OCI-M1 (cell line): Measurements from ENCODE around the gene ARHGAP42.
"Not testable (repeated sequence)": the region's sequence is repeated elsewhere in the genome, so short reads cannot be mapped to it uniquely, and the experiment has no call there.

Experiments
- DNase-seq: peaks from one replicate; lab custom pipeline; 2025; lab: John Stamatoyannopoulos, UW

ARHGAP42 gene

GRCh38 chr11:100719809-100720221 lies 32.7 kb downstream of the ARHGAP42 start:
- DNase-seq, result no peak

- DNase-seq, result no peak
These were observed 39.6 kb downstream of the ARHGAP42 start for GRCh38 chr11:100726680-100727079.

- no peak for DNase-seq
These were observed 40.3 kb downstream of the ARHGAP42 start for GRCh38 chr11:100727410-100727809.

- no peak for DNase-seq
These were observed 43.2 kb downstream of the ARHGAP42 start for GRCh38 chr11:100730266-100730665.

- no peak for DNase-seq
These were observed 44.4 kb downstream of the ARHGAP42 start for GRCh38 chr11:100731471-100731870.

GRCh38 chr11:100732949-100733348 lies 45.9 kb downstream of the ARHGAP42 start:
- DNase-seq, result no peak

- no peak for DNase-seq
These were observed 47.8 kb downstream of the ARHGAP42 start for GRCh38 chr11:100734743-100735527.

GRCh38 chr11:100735949-100736675 lies 49.0 kb downstream of the ARHGAP42 start:
- DNase-seq, result no peak

- DNase-seq, result no peak
These were observed 51.7 kb downstream of the ARHGAP42 start for GRCh38 chr11:100738701-100739270.

- no peak for DNase-seq
These were observed 52.6 kb downstream of the ARHGAP42 start for GRCh38 chr11:100739666-100740065.

GRCh38 chr11:100740440-100740839 lies 53.4 kb downstream of the ARHGAP42 start:
- no peak for DNase-seq

GRCh38 chr11:100741866-100742625 lies 55.0 kb downstream of the ARHGAP42 start:
- DNase-seq, result no peak

- DNase-seq, result no peak
These were observed 59.4 kb downstream of the ARHGAP42 start for GRCh38 chr11:100746448-100746847.

GRCh38 chr11:100748153-100748552 lies 61.1 kb downstream of the ARHGAP42 start:
- no peak for DNase-seq

- DNase-seq, result not testable (repeated sequence)
These were observed 62.9 kb downstream of the ARHGAP42 start for GRCh38 chr11:100749887-100750565.

GRCh38 chr11:100750566-100750891 lies 63.4 kb downstream of the ARHGAP42 start:
- DNase-seq, result not testable (repeated sequence)

- DNase-seq, result no peak
These were observed 65.5 kb downstream of the ARHGAP42 start for GRCh38 chr11:100752371-100753171.

GRCh38 chr11:100753172-100753543 lies 66.1 kb downstream of the ARHGAP42 start:
- DNase-seq, result no peak

GRCh38 chr11:100753571-100753970 lies 66.5 kb downstream of the ARHGAP42 start:
- DNase-seq, result no peak

GRCh38 chr11:100756559-100756958 lies 69.5 kb downstream of the ARHGAP42 start:
- DNase-seq, result no peak

- no peak for DNase-seq
These were observed 70.6 kb downstream of the ARHGAP42 start for GRCh38 chr11:100757646-100758045.
